ENCODE measurements around the gene GIPC3.

DNA sequence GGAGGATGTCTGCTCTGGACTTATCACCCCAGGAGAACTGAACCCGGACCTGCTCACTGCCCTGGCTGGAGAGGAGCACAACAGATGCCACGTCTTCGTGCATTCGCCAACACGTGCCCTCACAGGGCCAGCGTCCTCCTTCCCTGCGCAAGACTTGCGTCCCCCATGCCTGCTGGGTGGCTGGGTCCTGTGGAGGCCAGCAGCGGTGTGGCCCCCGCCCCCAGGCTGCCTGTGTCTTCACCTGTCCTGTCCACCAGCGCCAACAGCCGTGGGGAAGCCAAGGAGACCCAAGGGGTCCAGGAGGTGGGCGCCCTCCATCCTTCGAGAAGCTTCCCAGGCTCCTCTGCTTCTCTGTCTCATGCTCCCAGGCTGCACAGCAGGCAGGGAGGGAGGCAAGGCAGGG is 49.7 kb upstream of the GIPC3 start:
- no peak for TF ChIP-seq YY1 (IDR thresholded peaks at IDR 0.05; ENCODE audit: insufficient read depth, insufficient read length)
- TF ChIP-seq ZNF274 (IDR thresholded peaks at IDR 0.05; ENCODE audit: low read depth, low read length), result no peak
